HUES6 (cell line): ENCODE results near the gene MLF2.
"Not testable (repeated sequence)": the region's sequence is repeated elsewhere in the genome, so short reads cannot be mapped to it uniquely, and the experiment has no call there.

Experiments
- H3K27ac ChIP-seq: 2 replicates; pipeline ENCODE4 v1.7.0; 2013; ENCODE audit warnings: low read depth, mild to moderate bottlenecking, low read length, inconsistent platforms
- H3K27me3 ChIP-seq: 2 replicates; pipeline ENCODE4 v1.6.1; 2013; ENCODE audit warnings: low read length; ENCODE audit not compliant: control insufficient read depth, insufficient read depth
- H3K36me3 ChIP-seq: 2 replicates; pipeline ENCODE4 v1.6.1; 2013; ENCODE audit warnings: low read length; ENCODE audit not compliant: control insufficient read depth, insufficient read depth
- H3K4me1 ChIP-seq: 2 replicates; pipeline ENCODE4 v1.6.1; 2013; ENCODE audit warnings: low read length; ENCODE audit not compliant: control insufficient read depth, insufficient read depth
- H3K4me3 ChIP-seq: 2 replicates; pipeline ENCODE4 v1.5.1; 2013; ENCODE audit warnings: low read depth, low read length
- H3K9ac ChIP-seq: one replicate; pipeline ENCODE4 v1.6.1; 2013; ENCODE audit warnings: mild to moderate bottlenecking, low read length
- H3K9me3 ChIP-seq: 2 replicates; pipeline ENCODE4 v1.6.1; 2013; ENCODE audit warnings: low read depth, low read length; ENCODE audit not compliant: control insufficient read depth, insufficient read depth

The MLF2 gene

GRCh38 chr12:6724409-6724797 lies 28.5 kb downstream of the MLF2 start:
- Histone ChIP-seq H3K9ac (peak overlapping the region; percentile 77), H3K4me1 (peaks cover 7% of the 10 kb centered on the region; the same call in 1 of the 2 replicates), H3K27me3 (no peaks in the 10 kb centered on the region), H3K27ac (peak overlapping the region; percentile 67; the same call in 1 of the 2 replicates), H3K36me3 (peaks cover 25% of the 10 kb centered on the region), H3K9me3 (no peaks in the 10 kb centered on the region), H3K4me3 (peak overlapping the region; percentile 85)

GRCh38 chr12:6723607-6724408 lies 29.1 kb downstream of the MLF2 start, which contains the start of gene COPS7A:
COPS7A (plus strand) TSS chr12:6724046; CDS start chr12:6724657, 611 bp downstream.
- Histone ChIP-seq H3K4me3 (peak within 1 kb of the TSS; percentile 85), H3K9me3 (no peaks in the 10 kb centered on the region), H3K9ac (peak within 1 kb of the TSS; percentile 85)

GRCh38 chr12:6722863-6723262 lies 30.1 kb downstream of the MLF2 start:
- H3K9ac ChIP-seq: no peak overlapping the region
- peaks cover 10% of the 10 kb centered on the region for H3K36me3 ChIP-seq
- H3K4me1 ChIP-seq: peaks cover 7% of the 10 kb centered on the region; the same call in 1 of the 2 replicates
- no peaks in the 10 kb centered on the region for H3K9me3 ChIP-seq
- H3K27ac ChIP-seq: no peak overlapping the region
- no peaks in the 10 kb centered on the region for H3K27me3 ChIP-seq
- peak overlapping the region; percentile 85 for H3K4me3 ChIP-seq

More at GRCh38 chr12:6723607-6724408, 29.1 kb downstream of the MLF2 start, which contains the start of gene COPS7A:
- peaks cover 7% of the 10 kb centered on the region; the same call in 1 of the 2 replicates for H3K4me1 ChIP-seq
- H3K27me3 ChIP-seq: no peaks in the 10 kb centered on the region
- H3K36me3 ChIP-seq: peaks cover 20% of the 10 kb centered on the region
- peak within 1 kb of the TSS; percentile 74; the same call in 1 of the 2 replicates for H3K27ac ChIP-seq

- Histone ChIP-seq H3K4me3 (no peak overlapping the region), H3K36me3 (no peaks in the 10 kb centered on the region), H3K4me1 (no peaks in the 10 kb centered on the region), H3K9me3 (no peaks in the 10 kb centered on the region), H3K27me3 (no peaks in the 10 kb centered on the region), H3K9ac (no peak overlapping the region), H3K27ac (no peak overlapping the region)
Observed at GRCh38 chr12:6716874-6717437, 36.0 kb downstream of the MLF2 start.

- H3K9me3 ChIP-seq, H3K36me3 ChIP-seq, H3K27ac ChIP-seq: not testable (repeated sequence)
Observed at GRCh38 chr12:6716031-6716873, 36.7 kb downstream of the MLF2 start.

GRCh38 chr12:6708960-6709394 lies 44.0 kb downstream of the MLF2 start:
- Histone ChIP-seq H3K36me3 (no peaks in the 10 kb centered on the region), H3K27ac (no peak overlapping the region), H3K27me3 (no peaks in the 10 kb centered on the region), H3K9ac (no peak overlapping the region), H3K4me1 (no peaks in the 10 kb centered on the region), H3K9me3 (no peaks in the 10 kb centered on the region), H3K4me3 (no peak overlapping the region)

More at GRCh38 chr12:6716031-6716873, 36.7 kb downstream of the MLF2 start:
- H3K9ac ChIP-seq, H3K4me3 ChIP-seq, H3K27me3 ChIP-seq, H3K4me1 ChIP-seq: not testable (repeated sequence)

GRCh38 chr12:6708351-6708750 lies 44.6 kb downstream of the MLF2 start:
- not testable (repeated sequence) for H3K27ac ChIP-seq, H3K4me3 ChIP-seq, H3K36me3 ChIP-seq, H3K9ac ChIP-seq, H3K9me3 ChIP-seq, H3K27me3 ChIP-seq, H3K4me1 ChIP-seq

GRCh38 chr12:6703631-6704030 lies 49.3 kb downstream of the MLF2 start:
- no peaks in the 10 kb centered on the region for H3K9me3 ChIP-seq
- peaks cover 15% of the 10 kb centered on the region for H3K4me1 ChIP-seq
- H3K9ac ChIP-seq: no peak overlapping the region
- H3K27me3 ChIP-seq: peaks cover 24% of the 10 kb centered on the region
- H3K27ac ChIP-seq: no peak overlapping the region
- peak overlapping the region; percentile 19; the same call in 1 of the 2 replicates for H3K4me3 ChIP-seq
- no peaks in the 10 kb centered on the region for H3K36me3 ChIP-seq

GRCh38 chr12:6701078-6701768 lies 51.7 kb downstream of the MLF2 start:
- H3K4me3 ChIP-seq: peak overlapping the region; percentile 66

GRCh38 chr12:6700646-6701051 lies 52.3 kb downstream of the MLF2 start, which contains the start of gene PIANP:
PIANP (minus strand) TSS chr12:6700815; CDS start chr12:6698061, 2,754 bp downstream.
- Histone ChIP-seq H3K9ac (peak within 1 kb of the TSS; percentile 67), H3K9me3 (no peaks in the 10 kb centered on the region), H3K4me1 (peaks cover 21% of the 10 kb centered on the region), H3K36me3 (no peaks in the 10 kb centered on the region), H3K27me3 (peaks cover 30% of the 10 kb centered on the region), H3K27ac (no peak within 1 kb of the TSS), H3K4me3 (peak within 1 kb of the TSS; percentile 84)

More at GRCh38 chr12:6701078-6701768, 51.7 kb downstream of the MLF2 start:
- Histone ChIP-seq H3K36me3 (no peaks in the 10 kb centered on the region), H3K9me3 (no peaks in the 10 kb centered on the region), H3K4me1 (peaks cover 21% of the 10 kb centered on the region), H3K9ac (peak overlapping the region; percentile 67), H3K27me3 (peaks cover 30% of the 10 kb centered on the region), H3K27ac (no peak overlapping the region)
